Psoas muscle (tissue), 8 donors: ENCODE data around the gene HLCS. TPM values are rescaled to one million over a fixed set of nuclear protein-coding genes. Genes with fewer than 3 reads are reported as not detected.

Experiments
- ATAC-seq, 4 donors: fragments of 200-7000 bp; cut with Tn5 transposase; one replicate each; pipeline ENCODE4 v1.9.1; 2020; ENCODE audit warnings: moderate library complexity in 3 of 4, mild to moderate bottlenecking in 2 of 4
- DNase-seq, 2 donors: peaks; one replicate each; pipeline ENCODE4 v3.0.0-alpha.2; 2020
- H3K27ac ChIP-seq: fragments of 200-600 bp; one replicate; pipeline ENCODE4 v1.8.0; 2022
- H3K27me3 ChIP-seq, 3 donors: fragments of 200-600 bp in 1 of 3; one replicate each; pipeline versions ENCODE4 v1.6.1 to v1.8.0; 2013 to 2022; ENCODE audit warnings: low read length in 2 of 3, mild to moderate bottlenecking in 2 of 3, moderate library complexity in 1 of 3; ENCODE audit not compliant: insufficient read depth in 3 of 3
- H3K36me3 ChIP-seq, 2 donors: fragments of 200-600 bp in 1 of 2; one replicate each; pipeline versions ENCODE4 v1.6.1 to v1.8.0; 2013 to 2022; ENCODE audit warnings: low read depth in 1 of 2, mild to moderate bottlenecking in 1 of 2, moderate library complexity in 1 of 2; ENCODE audit not compliant: insufficient read depth in 1 of 2
- H3K4me1 ChIP-seq: fragments of 200-600 bp; one replicate; pipeline ENCODE4 v1.8.0; 2022
- H3K4me3 ChIP-seq: fragments of 200-600 bp; one replicate; pipeline ENCODE4 v1.8.0; 2022; ENCODE audit warnings: mild to moderate bottlenecking
- H3K9me3 ChIP-seq: fragments of 200-600 bp; one replicate; pipeline ENCODE4 v1.8.0; 2022
- WGBS, 3 donors: extraction: QIAGEN DNeasy Blood & Tissue Kit; methylation state at CpG; one replicate each; pipeline versions ENCODE4 v1.1.6 to v1.1.7; 2013; 5-methylcytosine and 5-hydroxymethylcytosine counted together
- intact Hi-C, 2 donors: fragments of 100-400 bp; cut with DNase I; formaldehyde crosslinking; loops; one replicate each; pipeline versions ENCODE4 v1.11.0 to v1.14.2; 2022
- polyA plus RNA-seq, 3 donors: library from polyadenylated mRNA; stranded (reverse); fragments of 200-250 nt; gene quantifications; one replicate each; pipeline ENCODE4 v1.2.3, GENCODE V29; 2013
- total RNA-seq, 4 donors: library from RNA; stranded (reverse); fragmentation: NEBNext Ultra II Directional in 2 of 4; extraction: Animal tissue kit (Norgen Biotek cat#: 25700) in 2 of 4; gene quantifications; one replicate each; pipeline versions ENCODE4 v1.2.1 to v1.2.4, GENCODE V29; 2021 to 2023
- TF ChIP-seq, protein P1 (sequence below): fragments of 200-600 bp; IDR thresholded peaks from one replicate; pipeline ENCODE4 v1.8.0; 2022; ENCODE audit warnings: antibody characterized with exemption
- donor health status: healthy with polysubstance abuse.
- donor health status: DM: no; HTN: no; CAD: no; lungs with moderate emphysema.
- donor health status: Bipolar disorder and iron deficiency.
- donor health status: healthy.
- donor health status: DM: yes; HTN: yes; CAD: no.
- donor health status: DM: no; HTN: no; CAD: no.
- donor health status: DM: no; HTN: no; CAD: no.
- donor health status: DM: yes; HTN: yes; CAD: no.

Gene HLCS
- total and polyA plus RNA-seq, 7 donors = 3.6 to 13.5 (median 8.1) TPM

DNA sequence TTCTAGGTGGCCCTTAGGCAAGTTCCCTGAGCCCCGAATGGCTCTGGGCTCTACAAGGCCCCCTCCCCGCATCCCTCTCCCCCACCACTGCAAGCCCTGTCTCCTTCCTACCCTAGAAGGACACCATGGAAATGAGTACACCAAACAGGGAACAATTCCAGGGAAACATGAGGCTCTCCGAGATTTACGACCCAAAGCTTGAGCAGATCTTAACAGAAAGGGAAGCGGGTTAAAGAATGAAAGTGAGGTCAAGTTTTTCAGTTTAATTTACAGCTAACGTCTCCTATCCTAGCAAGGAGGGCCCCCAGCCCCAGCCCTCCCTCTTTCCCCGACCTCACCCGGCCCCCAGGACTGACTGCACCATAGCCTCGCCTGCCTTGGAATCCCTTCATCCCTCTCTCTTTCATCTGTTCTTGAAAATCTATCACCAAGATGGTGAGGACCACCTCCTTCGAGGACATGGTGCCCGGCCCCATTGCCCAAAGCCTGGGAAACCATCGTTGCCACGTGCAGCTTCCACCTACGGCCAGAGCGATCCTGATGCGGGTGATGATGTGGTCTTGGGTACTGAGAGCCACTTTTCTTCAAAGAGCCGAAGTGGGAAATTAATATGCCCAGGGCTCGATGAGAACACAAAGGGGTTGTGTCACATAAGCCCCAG is 237.0 kb downstream of the HLCS start:
- intact Hi-C loops = no loop called here
- Histone ChIP-seq H3K4me3 (no peak overlapping the region), H3K27me3 (peaks cover 0 to 37% (median 6%) of the 10 kb centered on the region in 3 donors), H3K9me3 (no peaks in the 10 kb centered on the region), H3K36me3 (no peaks in the 10 kb centered on the region), H3K27ac (no peak overlapping the region), H3K4me1 (no peaks in the 10 kb centered on the region)
- TF ChIP-seq, protein P1, sequence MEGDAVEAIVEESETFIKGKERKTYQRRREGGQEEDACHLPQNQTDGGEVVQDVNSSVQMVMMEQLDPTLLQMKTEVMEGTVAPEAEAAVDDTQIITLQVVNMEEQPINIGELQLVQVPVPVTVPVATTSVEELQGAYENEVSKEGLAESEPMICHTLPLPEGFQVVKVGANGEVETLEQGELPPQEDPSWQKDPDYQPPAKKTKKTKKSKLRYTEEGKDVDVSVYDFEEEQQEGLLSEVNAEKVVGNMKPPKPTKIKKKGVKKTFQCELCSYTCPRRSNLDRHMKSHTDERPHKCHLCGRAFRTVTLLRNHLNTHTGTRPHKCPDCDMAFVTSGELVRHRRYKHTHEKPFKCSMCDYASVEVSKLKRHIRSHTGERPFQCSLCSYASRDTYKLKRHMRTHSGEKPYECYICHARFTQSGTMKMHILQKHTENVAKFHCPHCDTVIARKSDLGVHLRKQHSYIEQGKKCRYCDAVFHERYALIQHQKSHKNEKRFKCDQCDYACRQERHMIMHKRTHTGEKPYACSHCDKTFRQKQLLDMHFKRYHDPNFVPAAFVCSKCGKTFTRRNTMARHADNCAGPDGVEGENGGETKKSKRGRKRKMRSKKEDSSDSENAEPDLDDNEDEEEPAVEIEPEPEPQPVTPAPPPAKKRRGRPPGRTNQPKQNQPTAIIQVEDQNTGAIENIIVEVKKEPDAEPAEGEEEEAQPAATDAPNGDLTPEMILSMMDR = no peak
- ATAC-seq (no peak), DNase-seq (no peak)
- 52 to 60% (median 57%) methylated on average over 18 of the region's 18 CpGs for WGBS, 3 donors

DNA sequence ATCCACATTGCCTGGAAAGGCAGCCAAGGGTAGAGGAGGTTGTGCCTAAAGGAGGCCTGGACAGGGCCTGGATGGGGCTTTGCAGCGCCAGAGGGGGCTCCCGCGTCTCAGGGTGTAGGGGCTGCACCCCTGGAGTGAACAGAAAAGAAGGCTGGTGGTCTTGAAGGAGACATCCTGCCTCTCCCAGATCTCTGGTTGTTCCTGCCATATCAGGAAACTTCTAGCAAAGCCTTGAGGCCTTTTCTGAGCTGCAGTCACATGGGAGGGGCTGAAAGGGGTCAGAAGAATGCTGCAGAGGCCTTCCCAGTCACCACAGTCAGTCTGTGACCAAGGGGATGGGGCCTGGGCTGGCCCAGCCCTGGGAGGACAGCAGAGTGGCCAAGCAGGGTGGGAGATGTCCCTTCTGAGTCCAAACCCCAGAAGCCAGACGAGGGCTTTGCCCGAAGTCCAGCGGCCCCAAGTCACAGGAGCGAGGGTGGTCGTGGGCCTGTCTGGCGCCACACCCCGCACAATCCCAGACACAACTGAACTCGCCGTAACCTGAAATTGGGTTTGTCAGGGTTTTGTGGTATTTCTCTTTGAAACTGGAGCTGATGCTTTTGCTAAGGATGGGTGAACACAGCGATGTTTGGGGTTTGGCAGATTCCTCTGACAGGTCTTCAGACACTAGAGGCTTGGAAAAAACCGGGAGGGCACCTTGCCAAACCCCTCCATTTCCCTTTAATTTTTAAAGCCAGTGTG is 237.9 kb downstream of the HLCS start:
- no peaks in the 10 kb centered on the region for H3K36me3 ChIP-seq
- peaks cover 0 to 45% (median 4%) of the 10 kb centered on the region in 3 donors for H3K27me3 ChIP-seq
- intact Hi-C loops = no loop called here
- 85 to 87% (median 85%) methylated on average over 14 of the region's 14 CpGs for WGBS, 3 donors
- no peak overlapping the region for H3K27ac ChIP-seq
- H3K4me3 ChIP-seq = no peak overlapping the region
- TF ChIP-seq, protein P1 = no peak
- H3K9me3 ChIP-seq = no peaks in the 10 kb centered on the region
- ATAC-seq (no peak), DNase-seq (no peak)
- no peaks in the 10 kb centered on the region for H3K4me1 ChIP-seq

DNA sequence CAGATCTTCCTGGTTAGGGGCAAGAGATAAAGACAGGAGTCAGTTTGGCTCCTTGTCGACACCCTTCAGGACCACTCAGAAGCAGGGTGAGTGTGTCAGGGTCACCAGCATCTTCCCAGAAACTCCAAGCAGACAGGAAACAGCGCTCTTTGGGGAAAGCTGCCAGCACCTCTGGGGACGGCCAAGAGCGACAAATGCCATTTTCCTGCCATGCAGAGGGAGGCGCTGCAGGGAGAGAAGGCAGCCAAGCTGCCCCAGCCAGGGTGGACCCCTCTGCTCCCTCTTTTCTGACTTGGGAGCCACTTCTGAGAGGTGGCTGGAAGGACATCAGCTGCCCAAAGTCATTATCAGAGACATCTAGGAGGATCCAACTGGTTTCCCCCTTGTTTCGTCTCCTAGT is 238.6 kb downstream of the HLCS start:
- H3K4me1 ChIP-seq = no peaks in the 10 kb centered on the region
- no peak for DNase-seq

DNA sequence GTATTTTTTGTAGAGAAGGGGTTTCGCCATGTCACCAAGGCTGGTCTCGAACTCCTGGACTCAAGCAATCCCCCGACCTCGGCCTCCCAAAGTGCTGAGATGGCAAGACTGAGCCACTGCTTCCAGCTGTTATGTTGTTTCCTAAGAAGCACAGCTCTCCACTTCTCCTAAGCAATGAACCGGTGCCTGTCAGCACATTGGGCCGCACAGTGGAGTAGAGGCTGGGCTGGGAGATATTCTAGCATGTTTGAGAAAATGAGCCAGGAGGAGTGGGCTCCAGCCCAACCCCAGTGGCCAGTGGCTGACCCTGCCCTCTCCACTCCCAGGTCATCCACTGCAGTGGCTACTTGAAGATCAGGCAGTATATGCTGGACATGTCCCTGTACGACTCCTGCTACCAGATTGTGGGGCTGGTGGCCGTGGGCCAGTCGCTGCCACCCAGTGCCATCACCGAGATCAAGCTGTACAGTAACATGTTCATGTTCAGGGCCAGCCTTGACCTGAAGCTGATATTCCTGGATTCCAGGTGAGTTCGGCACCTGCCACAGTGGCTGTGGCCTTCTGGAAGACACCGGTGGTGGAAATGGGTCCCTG is 240.6 kb downstream of the HLCS start:
- DNase-seq (no peak), ATAC-seq (no peak)
- H3K4me1 ChIP-seq = no peaks in the 10 kb centered on the region
- no peaks in the 10 kb centered on the region for H3K36me3 ChIP-seq
- 94 to 96% (median 95%) methylated on average over 12 of the region's 12 CpGs for WGBS, 3 donors
- intact Hi-C loops = no loop called here
- peaks cover 0 to 38% (median 8%) of the 10 kb centered on the region in 3 donors for H3K27me3 ChIP-seq
- TF ChIP-seq, protein P1 = no peak
- H3K4me3 ChIP-seq = no peak overlapping the region
- H3K9me3 ChIP-seq = no peaks in the 10 kb centered on the region
- H3K27ac ChIP-seq = no peak overlapping the region

More for the DNA sequence above, 238.6 kb downstream of the HLCS start:
- H3K27me3 ChIP-seq = peaks cover 0 to 44% (median 4%) of the 10 kb centered on the region in 3 donors
- H3K4me3 ChIP-seq = no peak overlapping the region
- intact Hi-C loops = no loop called here
- no peak for ATAC-seq
- TF ChIP-seq, protein P1 = no peak
- WGBS, 3 donors = 75 to 81% (median 81%) methylated on average over 6 of the region's 6 CpGs
- no peaks in the 10 kb centered on the region for H3K9me3 ChIP-seq
- H3K27ac ChIP-seq = no peak overlapping the region
- no peaks in the 10 kb centered on the region for H3K36me3 ChIP-seq
